ENCODE measurements around the gene PRSS53.

PRSS53 gene

GRCh38 chr16:31073142-31073969 lies 15.4 kb downstream of the PRSS53 start:
- no peak for TF ChIP-seq CTCF (IDR thresholded peaks at IDR 0.05; ENCODE audit: insufficient read depth, low read length, poor library complexity, severe bottlenecking)
- TF ChIP-seq EZH2phosphoT487 (conservative IDR thresholded peaks at IDR 0.05; ENCODE audit: low read length): no peak
- H2AFZ ChIP-seq (ENCODE audit: low read depth, low read length, severe bottlenecking): peak overlapping the region; percentile 77
- peak overlapping the region; percentile 68 for H3K27ac ChIP-seq (ENCODE audit: low read depth, low read length)
- peaks cover 59% of the 10 kb centered on the region for H3K79me2 ChIP-seq (ENCODE audit: insufficient read depth, low read length)
- peaks cover 7% of the 10 kb centered on the region; the same call in 1 of the 2 replicates for H3F3A ChIP-seq (ENCODE audit: insufficient read depth)
- no peaks in the 10 kb centered on the region for H3K27me3 ChIP-seq (ENCODE audit: low read length)
- no peaks in the 10 kb centered on the region for H4K20me1 ChIP-seq (ENCODE audit: low read depth, low read length)
- H3K4me3 ChIP-seq (ENCODE audit: insufficient read depth, low read length, poor library complexity, severe bottlenecking): peak overlapping the region; percentile 79
- H3K9me3 ChIP-seq (ENCODE audit: insufficient read depth, low read length): no peaks in the 10 kb centered on the region
- H3K4me2 ChIP-seq (ENCODE audit: low read depth, low read length, poor library complexity, severe bottlenecking): peak overlapping the region; percentile 91
- no peaks in the 10 kb centered on the region for H3K9me2 ChIP-seq (replicated peaks; ENCODE audit: insufficient read depth, low read length)
- H3K36me3 ChIP-seq (ENCODE audit: low read length): no peaks in the 10 kb centered on the region
- peak overlapping the region; percentile 77 for H3K9ac ChIP-seq (ENCODE audit: low read length)

GRCh38 chr16:31072540-31073141 lies 16.1 kb downstream of the PRSS53 start:
- peak overlapping the region; percentile 77 for H2AFZ ChIP-seq (ENCODE audit: low read depth, low read length, severe bottlenecking)

GRCh38 chr16:31071861-31072260 lies 16.9 kb downstream of the PRSS53 start:
- no peaks in the 10 kb centered on the region for H4K20me1 ChIP-seq (ENCODE audit: low read depth, low read length)
- H3K27me3 ChIP-seq (ENCODE audit: low read length): no peaks in the 10 kb centered on the region
- no peak for TF ChIP-seq EZH2phosphoT487 (conservative IDR thresholded peaks at IDR 0.05; ENCODE audit: low read length)
- no peak for TF ChIP-seq CTCF (IDR thresholded peaks at IDR 0.05; ENCODE audit: insufficient read depth, low read length, poor library complexity, severe bottlenecking)
- peak overlapping the region; percentile 91 for H3K4me2 ChIP-seq (ENCODE audit: low read depth, low read length, poor library complexity, severe bottlenecking)
- H3K4me3 ChIP-seq (ENCODE audit: insufficient read depth, low read length, poor library complexity, severe bottlenecking): peak overlapping the region; percentile 79
- H2AFZ ChIP-seq (ENCODE audit: low read depth, low read length, severe bottlenecking): no peak overlapping the region
- no peaks in the 10 kb centered on the region for H3K9me2 ChIP-seq (replicated peaks; ENCODE audit: insufficient read depth, low read length)
- no peaks in the 10 kb centered on the region for H3K36me3 ChIP-seq (ENCODE audit: low read length)
- H3K79me2 ChIP-seq (ENCODE audit: insufficient read depth, low read length): peaks cover 65% of the 10 kb centered on the region
- peaks cover 7% of the 10 kb centered on the region; the same call in 1 of the 2 replicates for H3F3A ChIP-seq (ENCODE audit: insufficient read depth)
- H3K9ac ChIP-seq (ENCODE audit: low read length): peak overlapping the region; percentile 77
- H3K27ac ChIP-seq (ENCODE audit: low read depth, low read length): peak overlapping the region; percentile 68; the same call in 1 of the 2 replicates
- no peaks in the 10 kb centered on the region for H3K9me3 ChIP-seq (ENCODE audit: insufficient read depth, low read length)

More at GRCh38 chr16:31072540-31073141, 16.1 kb downstream of the PRSS53 start:
- Histone ChIP-seq H3K9me3 (ENCODE audit: insufficient read depth, low read length) (no peaks in the 10 kb centered on the region), H3K4me3 (ENCODE audit: insufficient read depth, low read length, poor library complexity, severe bottlenecking) (peak overlapping the region; percentile 79), H3K27me3 (ENCODE audit: low read length) (no peaks in the 10 kb centered on the region), H3K79me2 (ENCODE audit: insufficient read depth, low read length) (peaks cover 62% of the 10 kb centered on the region), H3K4me2 (ENCODE audit: low read depth, low read length, poor library complexity, severe bottlenecking) (peak overlapping the region; percentile 91), H3K9me2 (replicated peaks; ENCODE audit: insufficient read depth, low read length) (no peaks in the 10 kb centered on the region), H4K20me1 (ENCODE audit: low read depth, low read length) (no peaks in the 10 kb centered on the region), H3K36me3 (ENCODE audit: low read length) (no peaks in the 10 kb centered on the region), H3K9ac (ENCODE audit: low read length) (peak overlapping the region; percentile 77), H3K27ac (ENCODE audit: low read depth, low read length) (peak overlapping the region; percentile 68), H3F3A (ENCODE audit: insufficient read depth) (peaks cover 7% of the 10 kb centered on the region; the same call in 1 of the 2 replicates)
- TF ChIP-seq CTCF (IDR thresholded peaks at IDR 0.05; ENCODE audit: insufficient read depth, low read length, poor library complexity, severe bottlenecking) (no peak), EZH2phosphoT487 (conservative IDR thresholded peaks at IDR 0.05; ENCODE audit: low read length) (no peak)
